PC-9 (cell line): ENCODE data around the gene BDH1.

Experiments used
- EZH2 ChIP-seq: fragments of 200-600 bp; sonication (generic); IDR thresholded peaks from 2 replicates; pipeline ENCODE4 v1.8.0; 2017; ENCODE audit warnings: antibody characterized with exemption, low read depth
- TF ChIP-seq, protein P1 (sequence below): fragments of 200-600 bp; sonication (generic); conservative IDR thresholded peaks from 2 replicates; pipeline ENCODE4 v1.6.1; 2017; ENCODE audit warnings: mixed run types, antibody characterized with exemption, mild to moderate bottlenecking, moderate library complexity

DNA sequence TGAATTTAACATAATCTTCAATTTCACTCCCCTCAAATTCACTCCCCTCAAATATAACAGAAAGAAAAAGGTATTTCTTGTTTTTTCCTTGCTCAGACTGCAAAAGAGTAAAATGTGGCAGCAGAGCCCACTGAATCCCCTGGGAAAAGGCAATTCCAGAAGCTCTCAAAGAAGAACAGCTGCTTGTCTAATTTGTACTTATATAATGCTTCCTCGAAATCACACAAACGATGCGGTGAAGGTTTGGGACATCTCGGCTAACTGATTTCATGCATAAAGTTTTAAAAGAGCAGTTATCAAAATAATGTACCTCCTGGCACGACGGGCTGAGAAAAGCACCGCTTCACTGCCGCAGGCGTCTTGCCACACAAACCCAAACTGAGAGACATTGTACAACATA is 10.7 kb downstream of the BDH1 start:
- TF ChIP-seq EZH2 = no peak
- TF ChIP-seq, protein P1, sequence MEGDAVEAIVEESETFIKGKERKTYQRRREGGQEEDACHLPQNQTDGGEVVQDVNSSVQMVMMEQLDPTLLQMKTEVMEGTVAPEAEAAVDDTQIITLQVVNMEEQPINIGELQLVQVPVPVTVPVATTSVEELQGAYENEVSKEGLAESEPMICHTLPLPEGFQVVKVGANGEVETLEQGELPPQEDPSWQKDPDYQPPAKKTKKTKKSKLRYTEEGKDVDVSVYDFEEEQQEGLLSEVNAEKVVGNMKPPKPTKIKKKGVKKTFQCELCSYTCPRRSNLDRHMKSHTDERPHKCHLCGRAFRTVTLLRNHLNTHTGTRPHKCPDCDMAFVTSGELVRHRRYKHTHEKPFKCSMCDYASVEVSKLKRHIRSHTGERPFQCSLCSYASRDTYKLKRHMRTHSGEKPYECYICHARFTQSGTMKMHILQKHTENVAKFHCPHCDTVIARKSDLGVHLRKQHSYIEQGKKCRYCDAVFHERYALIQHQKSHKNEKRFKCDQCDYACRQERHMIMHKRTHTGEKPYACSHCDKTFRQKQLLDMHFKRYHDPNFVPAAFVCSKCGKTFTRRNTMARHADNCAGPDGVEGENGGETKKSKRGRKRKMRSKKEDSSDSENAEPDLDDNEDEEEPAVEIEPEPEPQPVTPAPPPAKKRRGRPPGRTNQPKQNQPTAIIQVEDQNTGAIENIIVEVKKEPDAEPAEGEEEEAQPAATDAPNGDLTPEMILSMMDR = no peak
